Stomach (tissue), 4 donors: ENCODE measurements around the gene KCNE4.

ENCODE experiments used
- POLR2A ChIP-seq, 4 donors: fragments of 450-650 bp; IDR thresholded peaks; one replicate each; pipeline ENCODE4 v1.6.1; 2016; ENCODE audit warnings: antibody characterized with exemption in 4 of 4, control low read depth in 2 of 4, mild to moderate bottlenecking in 1 of 4, moderate library complexity in 1 of 4
- TF ChIP-seq, protein P1 (sequence below), 7 experiments: fragments of 450-650 bp in 4 of 7; fragments of 200-600 bp in 3 of 7; sonication (generic) in 3 of 7; IDR thresholded peaks; one replicate each; pipeline ENCODE4 v1.5.1; 2016 to 2019; ENCODE audit warnings: antibody characterized with exemption in 7 of 7, control low read depth in 2 of 7, mild to moderate bottlenecking in 1 of 7

DNA sequence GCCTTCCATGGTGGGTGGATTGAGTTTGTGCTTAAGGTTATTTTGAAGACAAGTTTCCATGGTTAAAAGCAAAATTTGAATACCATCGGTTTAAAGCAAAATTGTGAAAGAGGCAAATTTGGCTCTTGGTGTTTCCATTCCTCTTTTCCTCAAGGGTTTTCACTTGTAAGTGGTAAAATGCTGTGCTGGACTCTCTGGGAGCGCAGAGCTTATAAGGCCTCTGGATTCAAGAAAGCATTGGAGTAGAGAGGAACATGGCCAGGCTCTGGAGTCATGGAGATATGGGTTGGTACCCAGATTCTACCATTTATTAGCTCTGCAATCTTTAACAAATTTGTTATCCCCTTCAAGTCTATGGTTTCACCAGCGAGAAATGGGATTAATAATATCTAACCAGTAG lies 17.5 kb downstream of the KCNE4 start:
- TF ChIP-seq, protein P1, sequence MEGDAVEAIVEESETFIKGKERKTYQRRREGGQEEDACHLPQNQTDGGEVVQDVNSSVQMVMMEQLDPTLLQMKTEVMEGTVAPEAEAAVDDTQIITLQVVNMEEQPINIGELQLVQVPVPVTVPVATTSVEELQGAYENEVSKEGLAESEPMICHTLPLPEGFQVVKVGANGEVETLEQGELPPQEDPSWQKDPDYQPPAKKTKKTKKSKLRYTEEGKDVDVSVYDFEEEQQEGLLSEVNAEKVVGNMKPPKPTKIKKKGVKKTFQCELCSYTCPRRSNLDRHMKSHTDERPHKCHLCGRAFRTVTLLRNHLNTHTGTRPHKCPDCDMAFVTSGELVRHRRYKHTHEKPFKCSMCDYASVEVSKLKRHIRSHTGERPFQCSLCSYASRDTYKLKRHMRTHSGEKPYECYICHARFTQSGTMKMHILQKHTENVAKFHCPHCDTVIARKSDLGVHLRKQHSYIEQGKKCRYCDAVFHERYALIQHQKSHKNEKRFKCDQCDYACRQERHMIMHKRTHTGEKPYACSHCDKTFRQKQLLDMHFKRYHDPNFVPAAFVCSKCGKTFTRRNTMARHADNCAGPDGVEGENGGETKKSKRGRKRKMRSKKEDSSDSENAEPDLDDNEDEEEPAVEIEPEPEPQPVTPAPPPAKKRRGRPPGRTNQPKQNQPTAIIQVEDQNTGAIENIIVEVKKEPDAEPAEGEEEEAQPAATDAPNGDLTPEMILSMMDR (IDR thresholded peaks at IDR 0.05) = no peak
- TF ChIP-seq POLR2A (IDR thresholded peaks at IDR 0.05) = no peak
